Neural cell (in vitro differentiated cells): ENCODE data around the gene LNX1. TPM values are rescaled to one million over a fixed set of nuclear protein-coding genes. Genes with fewer than 3 reads are reported as not detected.

Experiments
- H2AFZ ChIP-seq: fragments of 200-600, 300-800 bp; sonication (generic), shearing (Covaris generic); 2 replicates; pipeline ENCODE4 v1.6.0; 2014; ENCODE audit warnings: low read depth, mild to moderate bottlenecking, antibody characterized with exemption, low read length, moderate library complexity
- H3F3A ChIP-seq: fragments of 200-600 bp; shearing (Covaris generic); 2 replicates; pipeline ENCODE4 v1.6.1; 2016; ENCODE audit warnings: mild to moderate bottlenecking, moderate library complexity, mixed read lengths, antibody characterized with exemption, low read length; ENCODE audit not compliant: insufficient read depth, poor library complexity, severe bottlenecking
- H3K27ac ChIP-seq: fragments of 200-600, 300-800 bp; sonication (generic), shearing (Covaris generic); 2 replicates; pipeline ENCODE4 v1.5.1; 2014; ENCODE audit warnings: mild to moderate bottlenecking, low read length, moderate library complexity
- H3K27me3 ChIP-seq: fragments of 300-800, 200-600 bp; sonication (generic), shearing (Covaris generic); 2 replicates; pipeline ENCODE4 v1.6.0; 2014; ENCODE audit warnings: mild to moderate bottlenecking, low read depth, low read length, moderate library complexity; ENCODE audit not compliant: insufficient read depth
- H3K36me3 ChIP-seq: fragments of 300-800, 200-600 bp; sonication (generic), shearing (Covaris generic); 2 replicates; pipeline ENCODE4 v1.5.1; 2014; ENCODE audit warnings: mild to moderate bottlenecking, antibody characterized with exemption, low read length, moderate library complexity; ENCODE audit not compliant: insufficient read depth
- H3K4me2 ChIP-seq: fragments of 300-800, 200-600 bp; sonication (generic), shearing (Covaris generic); 2 replicates; pipeline ENCODE4 v1.6.0; 2014; ENCODE audit warnings: mild to moderate bottlenecking, low read length
- H3K4me3 ChIP-seq: fragments of 300-800, 200-600 bp; sonication (generic), shearing (Covaris generic); 2 replicates; pipeline ENCODE4 v1.5.1; 2014; ENCODE audit warnings: mild to moderate bottlenecking, low read length, moderate library complexity
- H3K79me2 ChIP-seq: fragments of 200-600 bp; shearing (Covaris generic); replicated peaks from 2 replicates; pipeline ENCODE4 v1.6.0; 2014; ENCODE audit warnings: mild to moderate bottlenecking, low read length, moderate library complexity; ENCODE audit not compliant: insufficient read depth
- H3K9ac ChIP-seq: fragments of 300-800, 200-600 bp; sonication (generic), shearing (Covaris generic); 2 replicates; pipeline ENCODE4 v1.6.1; 2016; ENCODE audit warnings: mild to moderate bottlenecking, low read length, mixed read lengths
- H3K9me2 ChIP-seq: fragments of 200-600 bp; shearing (Covaris generic); 2 replicates; pipeline ENCODE4 v1.6.1; 2016; ENCODE audit warnings: mild to moderate bottlenecking, low read length, mixed read lengths; ENCODE audit not compliant: insufficient read depth
- H3K9me3 ChIP-seq: fragments of 200-600, 300-800 bp; sonication (generic), shearing (Covaris generic); 2 replicates; pipeline ENCODE4 v1.6.1; 2016; ENCODE audit warnings: mild to moderate bottlenecking, mixed run types, low read length, moderate library complexity, mixed read lengths
- H4K20me1 ChIP-seq: fragments of 200-600 bp; shearing (Covaris generic); 2 replicates; pipeline ENCODE4 v1.6.1; 2016; ENCODE audit warnings: mild to moderate bottlenecking, mixed run types; ENCODE audit not compliant: insufficient read depth
- EP300 ChIP-seq: fragments of 450-650 bp; conservative IDR thresholded peaks from 2 replicates; pipeline ENCODE4 v1.6.1; 2014; ENCODE audit warnings: antibody characterized with exemption, mild to moderate bottlenecking, moderate library complexity; ENCODE audit not compliant: poor library complexity, severe bottlenecking
- EZH2 ChIP-seq: fragments of 200-600, 300-800 bp; shearing (Covaris generic), sonication (generic); IDR thresholded peaks from 2 replicates; pipeline ENCODE4 v1.6.1; 2014; ENCODE audit warnings: antibody characterized with exemption, low read length, borderline replicate concordance, mild to moderate bottlenecking; ENCODE audit not compliant: insufficient read depth, poor library complexity, severe bottlenecking
- MXI1 ChIP-seq: fragments of 450-650 bp; conservative IDR thresholded peaks from 2 replicates; pipeline ENCODE4 v1.6.1; 2014; ENCODE audit warnings: antibody characterized with exemption, mild to moderate bottlenecking; ENCODE audit not compliant: poor library complexity, severe bottlenecking
- POLR2AphosphoS5 ChIP-seq: IDR thresholded peaks from 2 replicates; pipeline ENCODE4 v1.6.1; 2012
- RAD21 ChIP-seq: fragments of 450-650 bp; conservative IDR thresholded peaks from 2 replicates; pipeline ENCODE4 v1.6.1; 2014; ENCODE audit warnings: antibody characterized with exemption, mild to moderate bottlenecking, moderate library complexity
- SMC3 ChIP-seq: fragments of 450-650 bp; conservative IDR thresholded peaks from 2 replicates; pipeline ENCODE4 v1.6.1; 2014; ENCODE audit warnings: antibody characterized with exemption, mild to moderate bottlenecking, moderate library complexity; ENCODE audit not compliant: poor library complexity
- TAF1 ChIP-seq: IDR thresholded peaks from 2 replicates; pipeline ENCODE4 v1.6.1; 2012; ENCODE audit warnings: low read depth
- polyA plus RNA-seq: library from polyadenylated mRNA; depleted of rRNA; stranded (reverse); fragments of >200 nt; gene quantifications from 2 replicates; pipeline ENCODE4 v1.2.3, GENCODE V29; 2014
- TF ChIP-seq, protein P1 (sequence below): fragments of 450-650 bp; IDR thresholded peaks from 2 replicates; pipeline ENCODE4 v1.5.1; 2014; ENCODE audit warnings: antibody characterized with exemption, mild to moderate bottlenecking, moderate library complexity; ENCODE audit not compliant: poor library complexity, severe bottlenecking
- TF ChIP-seq, protein P2 (sequence below): IDR thresholded peaks from 2 replicates; pipeline ENCODE4 v1.6.1; 2012; ENCODE audit warnings: borderline replicate concordance

Gene LNX1
- polyA plus RNA-seq, 1 donor from 2014 or later = 3.4 TPM

GRCh38 chr4:53635697-53636483, 44.6 kb upstream of the LNX1 start:
- H3K9me2 ChIP-seq = no peaks in the 10 kb centered on the region
- TF ChIP-seq, protein P1, sequence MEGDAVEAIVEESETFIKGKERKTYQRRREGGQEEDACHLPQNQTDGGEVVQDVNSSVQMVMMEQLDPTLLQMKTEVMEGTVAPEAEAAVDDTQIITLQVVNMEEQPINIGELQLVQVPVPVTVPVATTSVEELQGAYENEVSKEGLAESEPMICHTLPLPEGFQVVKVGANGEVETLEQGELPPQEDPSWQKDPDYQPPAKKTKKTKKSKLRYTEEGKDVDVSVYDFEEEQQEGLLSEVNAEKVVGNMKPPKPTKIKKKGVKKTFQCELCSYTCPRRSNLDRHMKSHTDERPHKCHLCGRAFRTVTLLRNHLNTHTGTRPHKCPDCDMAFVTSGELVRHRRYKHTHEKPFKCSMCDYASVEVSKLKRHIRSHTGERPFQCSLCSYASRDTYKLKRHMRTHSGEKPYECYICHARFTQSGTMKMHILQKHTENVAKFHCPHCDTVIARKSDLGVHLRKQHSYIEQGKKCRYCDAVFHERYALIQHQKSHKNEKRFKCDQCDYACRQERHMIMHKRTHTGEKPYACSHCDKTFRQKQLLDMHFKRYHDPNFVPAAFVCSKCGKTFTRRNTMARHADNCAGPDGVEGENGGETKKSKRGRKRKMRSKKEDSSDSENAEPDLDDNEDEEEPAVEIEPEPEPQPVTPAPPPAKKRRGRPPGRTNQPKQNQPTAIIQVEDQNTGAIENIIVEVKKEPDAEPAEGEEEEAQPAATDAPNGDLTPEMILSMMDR = no peak
- TF ChIP-seq EP300 (no peak), TAF1 (no peak), EZH2 (no peak), SMC3 (no peak), POLR2AphosphoS5 (no peak), MXI1 (no peak), RAD21 (no peak)
- TF ChIP-seq, protein P2, sequence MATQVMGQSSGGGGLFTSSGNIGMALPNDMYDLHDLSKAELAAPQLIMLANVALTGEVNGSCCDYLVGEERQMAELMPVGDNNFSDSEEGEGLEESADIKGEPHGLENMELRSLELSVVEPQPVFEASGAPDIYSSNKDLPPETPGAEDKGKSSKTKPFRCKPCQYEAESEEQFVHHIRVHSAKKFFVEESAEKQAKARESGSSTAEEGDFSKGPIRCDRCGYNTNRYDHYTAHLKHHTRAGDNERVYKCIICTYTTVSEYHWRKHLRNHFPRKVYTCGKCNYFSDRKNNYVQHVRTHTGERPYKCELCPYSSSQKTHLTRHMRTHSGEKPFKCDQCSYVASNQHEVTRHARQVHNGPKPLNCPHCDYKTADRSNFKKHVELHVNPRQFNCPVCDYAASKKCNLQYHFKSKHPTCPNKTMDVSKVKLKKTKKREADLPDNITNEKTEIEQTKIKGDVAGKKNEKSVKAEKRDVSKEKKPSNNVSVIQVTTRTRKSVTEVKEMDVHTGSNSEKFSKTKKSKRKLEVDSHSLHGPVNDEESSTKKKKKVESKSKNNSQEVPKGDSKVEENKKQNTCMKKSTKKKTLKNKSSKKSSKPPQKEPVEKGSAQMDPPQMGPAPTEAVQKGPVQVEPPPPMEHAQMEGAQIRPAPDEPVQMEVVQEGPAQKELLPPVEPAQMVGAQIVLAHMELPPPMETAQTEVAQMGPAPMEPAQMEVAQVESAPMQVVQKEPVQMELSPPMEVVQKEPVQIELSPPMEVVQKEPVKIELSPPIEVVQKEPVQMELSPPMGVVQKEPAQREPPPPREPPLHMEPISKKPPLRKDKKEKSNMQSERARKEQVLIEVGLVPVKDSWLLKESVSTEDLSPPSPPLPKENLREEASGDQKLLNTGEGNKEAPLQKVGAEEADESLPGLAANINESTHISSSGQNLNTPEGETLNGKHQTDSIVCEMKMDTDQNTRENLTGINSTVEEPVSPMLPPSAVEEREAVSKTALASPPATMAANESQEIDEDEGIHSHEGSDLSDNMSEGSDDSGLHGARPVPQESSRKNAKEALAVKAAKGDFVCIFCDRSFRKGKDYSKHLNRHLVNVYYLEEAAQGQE = no peak
- H3K27ac ChIP-seq = no peak overlapping the region
- no peaks in the 10 kb centered on the region for H3K27me3 ChIP-seq
- H3K79me2 ChIP-seq = no peaks in the 10 kb centered on the region
- H4K20me1 ChIP-seq = no peaks in the 10 kb centered on the region
- no peaks in the 10 kb centered on the region for H3F3A ChIP-seq
- no peaks in the 10 kb centered on the region for H3K9me3 ChIP-seq
- H3K36me3 ChIP-seq = no peaks in the 10 kb centered on the region
- H2AFZ ChIP-seq = no peak overlapping the region
- H3K4me3 ChIP-seq = no peak overlapping the region
- no peak overlapping the region for H3K4me2 ChIP-seq
- no peak overlapping the region for H3K9ac ChIP-seq

DNA sequence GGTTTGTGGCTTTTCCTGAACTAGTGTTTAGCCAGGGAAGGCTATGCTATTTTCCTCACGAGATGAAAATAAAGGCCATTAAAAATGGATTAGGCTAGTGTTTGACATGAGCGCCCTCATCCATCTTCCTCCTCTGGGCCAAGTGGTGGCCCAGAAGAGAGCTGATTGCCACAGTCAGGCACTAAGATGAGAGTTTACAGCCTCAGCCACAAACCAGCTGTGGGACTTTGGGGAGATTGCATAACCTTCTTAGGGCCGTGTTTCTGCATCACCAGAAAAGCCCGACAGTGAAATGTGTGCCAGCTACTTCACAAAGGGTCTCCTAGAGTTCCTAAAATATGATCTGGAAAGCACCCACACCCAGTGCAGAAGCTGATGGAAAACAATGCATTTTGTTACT, 42.3 kb upstream of the LNX1 start:
- H3K27me3 ChIP-seq = no peaks in the 10 kb centered on the region
- no peaks in the 10 kb centered on the region for H4K20me1 ChIP-seq
- H3K36me3 ChIP-seq = no peaks in the 10 kb centered on the region
- H3K4me3 ChIP-seq = no peak overlapping the region
- no peak overlapping the region for H3K27ac ChIP-seq
- H3K79me2 ChIP-seq = no peaks in the 10 kb centered on the region
- no peak overlapping the region for H3K4me2 ChIP-seq
- H3K9me2 ChIP-seq = no peaks in the 10 kb centered on the region
- TF ChIP-seq, protein P2 = no peak
- TF ChIP-seq MXI1 (no peak), EZH2 (no peak), TAF1 (no peak), RAD21 (no peak)
- TF ChIP-seq, protein P1 = no peak
- no peak overlapping the region for H2AFZ ChIP-seq
- no peaks in the 10 kb centered on the region for H3K9me3 ChIP-seq
- H3F3A ChIP-seq = no peaks in the 10 kb centered on the region
- H3K9ac ChIP-seq = no peak overlapping the region
